ENCODE data around the gene C1orf35. TPM values are rescaled to one million over a fixed set of nuclear protein-coding genes. Genes with fewer than 3 reads are reported as not detected.
A peak's percentile ranks its signal among the peaks of the same experiment; 100 is the strongest.

Gene C1orf35
- total RNA-seq, 1 donor from 2014 or later, result 7.3 TPM

- intact Hi-C loops (cut with DNase I), result no loop called here
- ATAC-seq (ENCODE audit: poor library complexity) (no peak), DNase-seq (no peak)
Measured at GRCh38 chr1:228144193-228144992, 41.3 kb upstream of the C1orf35 start.

GRCh38 chr1:228143480-228144192 is 40.5 kb upstream of the C1orf35 start:
- intact Hi-C loops (cut with DNase I), result no loop called here

GRCh38 chr1:228142701-228143136 is 39.6 kb upstream of the C1orf35 start:
- no peak for ATAC-seq (ENCODE audit: poor library complexity)
- DNase-seq, result no peak
- intact Hi-C loops (cut with DNase I), result no loop called here

More at GRCh38 chr1:228143480-228144192, 40.5 kb upstream of the C1orf35 start:
- ATAC-seq (ENCODE audit: poor library complexity), result no peak
- no peak for DNase-seq

GRCh38 chr1:228142155-228142691 is 39.1 kb upstream of the C1orf35 start:
- no peak for DNase-seq
- intact Hi-C loops (cut with DNase I), result no loop called here
- ATAC-seq (ENCODE audit: poor library complexity), result no peak

DNA sequence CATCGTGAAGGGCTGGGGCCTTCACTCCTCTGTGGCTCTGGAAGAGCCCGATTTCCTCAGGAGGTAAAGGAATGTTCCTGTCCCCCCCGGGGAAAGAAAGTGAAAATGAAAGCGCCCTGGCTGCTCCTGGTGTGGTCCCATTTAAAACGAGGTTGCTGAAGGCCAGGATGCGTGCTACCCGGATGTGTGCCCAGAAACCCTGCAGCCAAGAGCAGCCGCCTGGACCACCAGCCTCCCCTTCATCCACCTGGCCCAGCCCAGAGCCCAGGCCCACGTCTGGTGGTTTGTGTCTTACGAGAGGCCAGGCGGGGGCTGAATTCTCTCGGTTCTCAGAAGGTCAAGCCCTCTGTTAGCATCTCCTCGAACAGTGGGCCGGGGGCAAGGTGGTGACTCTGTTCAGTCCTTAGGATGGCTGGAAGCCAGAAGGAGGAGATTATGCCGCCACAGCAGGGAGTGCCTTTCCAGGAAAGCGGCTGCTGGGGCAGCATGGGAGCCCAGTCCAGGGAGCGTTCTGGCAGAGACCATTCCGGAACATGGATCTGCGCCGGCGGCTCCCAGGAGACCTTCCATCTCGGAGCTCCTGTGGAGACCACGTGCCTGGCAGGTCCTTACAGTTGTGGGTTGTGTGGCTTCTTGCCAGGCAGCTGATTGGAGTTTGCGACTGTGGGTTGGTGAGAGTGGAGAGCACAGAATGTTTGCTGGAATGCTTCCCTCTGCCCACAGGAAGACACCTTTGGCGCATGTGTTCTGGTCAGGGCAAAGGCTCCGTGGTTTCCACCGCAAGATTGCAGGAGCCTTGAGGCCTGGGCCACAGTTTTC is 38.3 kb upstream of the C1orf35 start:
- DNase-seq (peak; percentile 86), ATAC-seq (ENCODE audit: poor library complexity) (peak; percentile 19)

GRCh38 chr1:228140724-228141225 is 37.6 kb upstream of the C1orf35 start:
- ATAC-seq (ENCODE audit: poor library complexity) (no peak), DNase-seq (peak; percentile 47)
- intact Hi-C loops (cut with DNase I), result loop anchor here (2.0 kb wide), 1 partner anchor 24 kb away; the partner anchor contains the start of gene IBA57

More for the DNA sequence above, 38.3 kb upstream of the C1orf35 start:
- intact Hi-C loops (cut with DNase I), result loop anchor here (2.0 kb wide), 1 partner anchor 23 kb away; the partner anchor contains the start of gene IBA57

DNA sequence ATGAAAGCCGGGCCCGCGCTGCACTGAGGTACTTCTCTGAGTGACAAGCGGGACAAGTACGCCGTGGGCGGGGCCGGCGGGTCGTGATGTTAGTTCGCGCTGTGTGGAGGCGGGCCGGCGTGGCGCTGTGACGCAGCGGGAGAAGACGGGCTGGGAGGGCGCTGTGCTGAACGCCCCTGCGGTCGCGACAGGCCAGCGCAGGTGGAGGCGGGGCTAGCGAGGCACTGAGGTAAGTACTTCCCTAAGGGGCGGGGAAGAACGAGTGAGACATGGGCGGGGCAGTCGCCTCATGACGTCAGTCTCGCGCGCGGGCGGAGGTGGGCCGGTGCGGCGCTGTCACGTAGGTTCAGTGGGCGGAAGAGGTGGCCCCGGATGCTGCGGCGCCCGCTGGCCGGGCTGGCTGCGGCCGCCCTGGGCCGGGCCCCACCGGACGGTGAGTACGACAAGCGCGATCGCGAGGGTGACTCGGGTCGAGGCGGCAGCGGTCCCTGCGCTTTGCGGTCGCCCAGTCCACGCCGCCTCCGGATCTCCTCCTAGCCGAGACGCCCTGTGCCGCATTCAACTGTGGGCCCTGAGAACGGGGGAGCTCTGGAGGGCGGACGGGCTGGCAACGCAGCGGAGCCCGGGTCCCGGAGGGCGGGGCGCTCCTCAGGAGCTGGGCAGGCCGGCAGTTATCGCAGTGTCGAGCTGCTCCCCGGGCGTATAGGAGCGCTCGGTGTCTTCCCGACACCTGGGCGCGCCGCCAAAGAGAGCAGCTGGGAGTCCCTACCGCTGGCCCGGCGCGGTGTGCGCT is 37.0 kb upstream of the C1orf35 start, which contains the start of gene GUK1:
TSS of gene GUK1 (plus strand) at position 349 of the 793 bp plus-strand sequence. CDS start at position 373, 24 bp downstream.
- DNase-seq, result peak; percentile 100
- peak; percentile 94 for ATAC-seq (ENCODE audit: poor library complexity)
- intact Hi-C loops (cut with DNase I), result loop anchor here (2.0 kb wide), 1 partner anchor 25 kb away; the partner anchor contains the start of gene IBA57

GRCh38 chr1:228139406-228139930 is 36.3 kb upstream of the C1orf35 start:
- DNase-seq (no peak), ATAC-seq (ENCODE audit: poor library complexity) (no peak)
- intact Hi-C loops (cut with DNase I), result no loop called here

- intact Hi-C loops (cut with DNase I), result no loop called here
- DNase-seq (no peak), ATAC-seq (ENCODE audit: poor library complexity) (no peak)
Measured at GRCh38 chr1:228136901-228137300, 33.8 kb upstream of the C1orf35 start.

- intact Hi-C loops (cut with DNase I), result loop anchor here (5.0 kb wide), 1 partner anchor 378 kb away; no protein-coding TSS in a partner anchor
- ATAC-seq (ENCODE audit: poor library complexity), result no peak
- DNase-seq, result no peak
Measured at GRCh38 chr1:228134591-228134990, 31.5 kb upstream of the C1orf35 start.

GRCh38 chr1:228131766-228132165 is 28.6 kb upstream of the C1orf35 start:
- no peak for DNase-seq
- intact Hi-C loops (cut with DNase I), result loop anchor here (5.0 kb wide), 1 partner anchor 381 kb away; no protein-coding TSS in a partner anchor
- no peak for ATAC-seq (ENCODE audit: poor library complexity)

GRCh38 chr1:228125185-228125584 is 22.1 kb upstream of the C1orf35 start:
- no peak for ATAC-seq (ENCODE audit: poor library complexity)
- no peak for DNase-seq
- intact Hi-C loops (cut with DNase I), result loop anchor here (10.0 kb wide), 1 partner anchor 370 kb away; no protein-coding TSS in a partner anchor

GRCh38 chr1:228123505-228123904 is 20.4 kb upstream of the C1orf35 start:
- intact Hi-C loops (cut with DNase I), result loop anchor here (10.0 kb wide), 1 partner anchor 371 kb away; no protein-coding TSS in a partner anchor
- ATAC-seq (ENCODE audit: poor library complexity), result no peak
- DNase-seq, result no peak

- DNase-seq (no peak), ATAC-seq (ENCODE audit: poor library complexity) (no peak)
- intact Hi-C loops (cut with DNase I), result loop anchor here (10.0 kb wide), 1 partner anchor 372 kb away; no protein-coding TSS in a partner anchor
Measured at GRCh38 chr1:228122921-228123441, 19.9 kb upstream of the C1orf35 start.

DNA sequence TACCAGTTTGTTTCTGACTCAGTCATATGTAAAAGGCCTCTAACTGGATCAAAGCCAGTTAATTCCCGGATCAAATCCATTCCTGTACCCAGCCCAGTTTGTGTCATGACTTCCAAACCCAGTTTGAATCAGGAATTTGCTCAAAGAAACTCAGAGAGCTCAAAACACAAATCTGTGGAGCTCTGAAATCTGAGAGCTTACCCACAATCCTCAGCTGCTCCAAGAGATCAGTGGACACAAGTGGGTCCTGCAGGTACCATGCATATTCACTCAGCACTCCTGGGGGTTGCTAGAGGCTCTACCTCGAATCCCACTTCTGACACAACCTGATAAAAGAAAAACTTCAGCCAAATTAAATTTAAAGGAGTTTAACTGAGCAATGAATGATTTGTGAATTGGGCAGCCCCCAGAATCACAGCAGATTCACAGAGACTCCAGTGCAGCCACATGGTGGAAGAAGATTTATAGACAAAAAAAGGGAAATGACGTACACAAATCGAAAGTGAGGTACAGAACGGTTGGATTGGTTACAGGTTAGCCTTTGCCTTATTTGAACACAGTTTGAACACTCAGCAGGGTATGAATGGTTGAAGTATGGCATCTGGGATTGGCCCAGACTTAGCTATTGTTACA is 17.8 kb upstream of the C1orf35 start:
- DNase-seq, result no peak
- ATAC-seq (ENCODE audit: poor library complexity), result no peak
- intact Hi-C loops (cut with DNase I), result loop anchor here (10.0 kb wide), 1 partner anchor 374 kb away; no protein-coding TSS in a partner anchor

- intact Hi-C loops (cut with DNase I), result loop anchor here (10.0 kb wide), 1 partner anchor 374 kb away; no protein-coding TSS in a partner anchor
- DNase-seq (no peak), ATAC-seq (ENCODE audit: poor library complexity) (no peak)
Measured at GRCh38 chr1:228120351-228120750, 17.2 kb upstream of the C1orf35 start.
